KOPT-K1 (cell line): Measurements from ENCODE around the gene SPEM1.

Experiments
- H3K27ac ChIP-seq: fragments of 200-600 bp; sonication (generic); 2 replicates; pipeline ENCODE4 v1.5.1; 2016; ENCODE audit warnings: antibody characterized with exemption, mild to moderate bottlenecking, low read depth, low read length; ENCODE audit not compliant: poor library complexity, severe bottlenecking
- H3K36me3 ChIP-seq: fragments of 200-600 bp; sonication (generic); 2 replicates; pipeline ENCODE4 v1.5.1; 2017; ENCODE audit warnings: antibody characterized with exemption, mild to moderate bottlenecking, low read length, moderate library complexity; ENCODE audit not compliant: insufficient read depth
- H3K9me3 ChIP-seq: fragments of 200-600 bp; sonication (generic); 2 replicates; pipeline ENCODE4 v1.5.1; 2017; ENCODE audit warnings: antibody characterized with exemption, low read length, mild to moderate bottlenecking; ENCODE audit not compliant: insufficient read depth, poor library complexity, severe bottlenecking

The SPEM1 gene

GRCh38 chr17:7438656-7439460 is 18.7 kb downstream of the SPEM1 start:
- Histone ChIP-seq H3K9me3 (no peaks in the 10 kb centered on the region), H3K27ac (no peak overlapping the region), H3K36me3 (no peaks in the 10 kb centered on the region)

GRCh38 chr17:7439462-7440112 is 19.5 kb downstream of the SPEM1 start, which contains the start of gene FGF11:
TSS of gene FGF11 (plus strand) at chr17:7439512. CDS start at chr17:7439621, 109 bp downstream.
- H3K36me3 ChIP-seq = no peaks in the 10 kb centered on the region
- H3K9me3 ChIP-seq = no peaks in the 10 kb centered on the region
- H3K27ac ChIP-seq = no peak within 1 kb of the TSS

- H3K9me3 ChIP-seq = no peaks in the 10 kb centered on the region
- H3K36me3 ChIP-seq = no peaks in the 10 kb centered on the region
- H3K27ac ChIP-seq = no peak overlapping the region
Measured at GRCh38 chr17:7440113-7440833, 20.1 kb downstream of the SPEM1 start.

- Histone ChIP-seq H3K9me3 (no peaks in the 10 kb centered on the region), H3K36me3 (no peaks in the 10 kb centered on the region), H3K27ac (no peak overlapping the region)
Measured at GRCh38 chr17:7440834-7441195, 20.7 kb downstream of the SPEM1 start.

- Histone ChIP-seq H3K27ac (no peak overlapping the region), H3K36me3 (no peaks in the 10 kb centered on the region), H3K9me3 (no peaks in the 10 kb centered on the region)
Measured at GRCh38 chr17:7441266-7441665, 21.1 kb downstream of the SPEM1 start.

- no peak overlapping the region for H3K27ac ChIP-seq
- H3K9me3 ChIP-seq = no peaks in the 10 kb centered on the region
- H3K36me3 ChIP-seq = no peaks in the 10 kb centered on the region
Measured at GRCh38 chr17:7442142-7442541, 22.0 kb downstream of the SPEM1 start.

- Histone ChIP-seq H3K27ac (no peak overlapping the region), H3K36me3 (no peaks in the 10 kb centered on the region)
Measured at GRCh38 chr17:7443499-7444485, 23.7 kb downstream of the SPEM1 start.

GRCh38 chr17:7444682-7445618 is 24.8 kb downstream of the SPEM1 start, which contains the start of gene CHRNB1:
TSS of gene CHRNB1 (plus strand) at chr17:7445061. CDS start at chr17:7445128, 67 bp downstream.
- Histone ChIP-seq H3K36me3 (no peaks in the 10 kb centered on the region), H3K27ac (no peak within 1 kb of the TSS), H3K9me3 (no peaks in the 10 kb centered on the region)

More at GRCh38 chr17:7443499-7444485, 23.7 kb downstream of the SPEM1 start:
- no peaks in the 10 kb centered on the region for H3K9me3 ChIP-seq

- no peaks in the 10 kb centered on the region for H3K9me3 ChIP-seq
- no peaks in the 10 kb centered on the region for H3K36me3 ChIP-seq
- no peak overlapping the region for H3K27ac ChIP-seq
Measured at GRCh38 chr17:7445619-7445968, 25.5 kb downstream of the SPEM1 start.

GRCh38 chr17:7448461-7448860 is 28.3 kb downstream of the SPEM1 start:
- no peaks in the 10 kb centered on the region for H3K36me3 ChIP-seq

GRCh38 chr17:7459961-7460545 is 39.9 kb downstream of the SPEM1 start:
- Histone ChIP-seq H3K36me3 (peaks cover 33% of the 10 kb centered on the region), H3K27ac (no peak overlapping the region), H3K9me3 (no peaks in the 10 kb centered on the region)

More at GRCh38 chr17:7448461-7448860, 28.3 kb downstream of the SPEM1 start:
- Histone ChIP-seq H3K27ac (no peak overlapping the region), H3K9me3 (no peaks in the 10 kb centered on the region)

- Histone ChIP-seq H3K27ac (no peak overlapping the region), H3K36me3 (peaks cover 39% of the 10 kb centered on the region), H3K9me3 (no peaks in the 10 kb centered on the region)
Measured at GRCh38 chr17:7460850-7461660, 40.9 kb downstream of the SPEM1 start.
